PFSK-1 (cell line): ENCODE data around the gene ZDHHC14.

Source experiments
- SIN3A ChIP-seq: IDR thresholded peaks from 2 replicates; pipeline ENCODE4 v1.6.1; 2012; ENCODE audit warnings: mild to moderate bottlenecking, low read length, moderate library complexity, borderline replicate concordance; ENCODE audit not compliant: insufficient read depth
- TAF1 ChIP-seq: IDR thresholded peaks from 2 replicates; pipeline ENCODE4 v1.6.1; 2012; ENCODE audit warnings: low read length, control low read depth, borderline replicate concordance; ENCODE audit not compliant: insufficient read depth

DNA sequence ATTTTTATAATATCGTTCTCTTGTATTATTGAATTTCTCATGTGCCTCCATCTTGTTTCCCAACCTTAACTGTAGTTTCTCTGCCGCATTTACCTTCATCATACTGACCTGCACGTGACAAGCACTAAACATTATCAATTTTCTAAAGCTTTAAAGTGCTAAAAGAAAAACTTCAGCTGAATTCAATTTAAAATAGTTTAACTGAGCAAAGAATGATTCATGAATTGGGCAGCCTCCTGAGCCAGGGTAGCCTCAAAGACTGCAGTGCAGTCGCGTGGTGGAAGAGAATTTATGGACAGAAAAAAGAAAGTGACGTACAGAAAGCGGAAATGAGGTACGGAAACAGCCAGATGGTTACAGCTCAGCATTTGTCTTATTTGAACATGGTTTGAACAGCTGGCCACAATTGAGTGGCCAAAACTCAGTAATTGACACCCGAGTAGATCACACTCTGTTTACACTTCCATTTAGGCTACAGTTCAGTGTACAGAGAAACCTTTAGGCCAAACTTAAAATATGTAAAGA is 4.2 kb upstream of the ZDHHC14 start:
- no peak for TF ChIP-seq TAF1
- no peak for TF ChIP-seq SIN3A
